ENCODE results near the gene BAIAP2L1.

DNA sequence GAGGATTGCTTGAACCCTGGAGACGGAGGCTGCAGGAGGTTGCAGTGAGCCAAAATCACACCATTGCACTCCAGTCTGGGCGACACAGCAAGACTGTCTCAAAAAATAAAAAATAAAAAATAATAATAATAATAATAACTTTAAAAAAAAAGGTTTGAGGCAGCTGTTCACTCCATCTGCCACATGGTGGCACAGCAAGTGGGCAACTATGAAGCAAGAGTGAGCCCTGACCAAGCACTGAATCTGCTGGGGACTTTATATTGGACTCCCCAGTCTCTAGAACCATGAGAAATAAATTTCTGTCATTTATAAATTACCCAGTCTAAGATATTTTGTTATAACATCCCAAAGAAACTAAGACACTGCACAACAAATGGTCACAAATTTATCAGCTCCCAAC is 134.1 kb downstream of the BAIAP2L1 start:
- TF ChIP-seq, protein P1, sequence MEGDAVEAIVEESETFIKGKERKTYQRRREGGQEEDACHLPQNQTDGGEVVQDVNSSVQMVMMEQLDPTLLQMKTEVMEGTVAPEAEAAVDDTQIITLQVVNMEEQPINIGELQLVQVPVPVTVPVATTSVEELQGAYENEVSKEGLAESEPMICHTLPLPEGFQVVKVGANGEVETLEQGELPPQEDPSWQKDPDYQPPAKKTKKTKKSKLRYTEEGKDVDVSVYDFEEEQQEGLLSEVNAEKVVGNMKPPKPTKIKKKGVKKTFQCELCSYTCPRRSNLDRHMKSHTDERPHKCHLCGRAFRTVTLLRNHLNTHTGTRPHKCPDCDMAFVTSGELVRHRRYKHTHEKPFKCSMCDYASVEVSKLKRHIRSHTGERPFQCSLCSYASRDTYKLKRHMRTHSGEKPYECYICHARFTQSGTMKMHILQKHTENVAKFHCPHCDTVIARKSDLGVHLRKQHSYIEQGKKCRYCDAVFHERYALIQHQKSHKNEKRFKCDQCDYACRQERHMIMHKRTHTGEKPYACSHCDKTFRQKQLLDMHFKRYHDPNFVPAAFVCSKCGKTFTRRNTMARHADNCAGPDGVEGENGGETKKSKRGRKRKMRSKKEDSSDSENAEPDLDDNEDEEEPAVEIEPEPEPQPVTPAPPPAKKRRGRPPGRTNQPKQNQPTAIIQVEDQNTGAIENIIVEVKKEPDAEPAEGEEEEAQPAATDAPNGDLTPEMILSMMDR (IDR thresholded peaks at IDR 0.05), result no peak
- no peak for TF ChIP-seq POLR2A (IDR thresholded peaks at IDR 0.05)

Measured in uterus (tissue), 2 donors.